ENCODE measurements around the gene MYO9B.

Gene MYO9B
- 269 to 385 (median 283) reads per million in 3 donors for total RNA-seq

- H3K4me1 ChIP-seq (ENCODE audit: control insufficient read depth, insufficient read depth, low read length, poor library complexity, severe bottlenecking), result peaks cover 31% of the 10 kb centered on the region
These were observed at the start of gene MYO9B, which contains the start of gene HAUS8 for GRCh38 chr19:17075035-17075863. TSS of gene MYO9B (plus strand) at chr19:17075777. CDS start at chr19:17101718, 25,941 bp downstream. TSS of gene HAUS8 (minus strand) at chr19:17075452. CDS start at chr19:17075422, 30 bp downstream.

DNA sequence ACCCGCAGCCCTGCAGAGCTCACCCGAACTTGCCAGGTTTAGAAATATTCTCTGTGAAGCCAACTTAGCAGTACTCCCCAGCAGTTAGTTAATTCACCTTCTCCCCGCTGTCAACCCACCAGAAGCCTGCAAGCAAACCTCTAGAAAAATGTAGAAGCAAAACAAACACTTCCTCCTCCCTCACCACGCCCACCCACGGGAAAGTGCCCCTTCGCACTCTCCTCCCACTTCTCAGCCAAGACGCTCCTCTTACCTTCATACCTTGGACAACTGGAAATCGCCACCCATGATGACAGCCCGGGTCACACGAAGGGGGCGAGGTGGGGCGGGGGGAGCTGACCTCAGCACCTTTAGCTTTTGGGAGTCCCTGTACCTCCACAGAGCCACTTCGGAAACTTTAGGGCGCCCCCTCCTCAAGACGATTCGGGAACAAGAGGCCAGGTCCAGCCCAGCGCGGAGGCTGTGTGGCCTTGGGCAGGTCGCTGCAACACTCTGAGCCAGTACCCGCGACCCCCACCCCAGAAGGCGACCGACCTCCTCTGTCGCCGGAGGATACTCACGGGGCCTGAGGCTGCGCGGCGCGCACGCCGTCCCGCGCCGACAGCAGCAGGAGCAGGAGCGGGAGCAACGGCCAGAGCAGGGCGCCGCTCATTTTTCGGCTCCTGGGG is 49.5 kb upstream of the MYO9B start:
- no peaks in the 10 kb centered on the region for H3K36me3 ChIP-seq (ENCODE audit: control insufficient read depth, insufficient read depth, low read length)
- peaks cover 10% of the 10 kb centered on the region for H3K27me3 ChIP-seq (replicated peaks; ENCODE audit: control insufficient read depth, insufficient read depth, low read length, poor library complexity, severe bottlenecking)
- no peak for DNase-seq
- no peak overlapping the region for H3K27ac ChIP-seq (ENCODE audit: insufficient read depth, low read length, poor library complexity, severe bottlenecking)
- no peaks in the 10 kb centered on the region for H3K9me3 ChIP-seq (ENCODE audit: control insufficient read depth, low read length)
- peaks cover 7% of the 10 kb centered on the region for H3K4me1 ChIP-seq (ENCODE audit: control insufficient read depth, insufficient read depth, low read length, poor library complexity, severe bottlenecking)
- H3K4me3 ChIP-seq (ENCODE audit: insufficient read depth, low read depth, low read length, poor library complexity, severe bottlenecking), result peak overlapping the region; percentile 44

More at GRCh38 chr19:17075035-17075863, at the start of gene MYO9B, which contains the start of gene HAUS8:
- peak; percentile 99 to 100 (median 100) for DNase-seq
- Histone ChIP-seq H3K27ac (ENCODE audit: insufficient read depth, low read length, poor library complexity, severe bottlenecking) (peak within 1 kb of the TSS; percentile 85), H3K4me3 (ENCODE audit: insufficient read depth, low read depth, low read length, poor library complexity, severe bottlenecking) (peak within 1 kb of the TSS; percentile 92), H3K36me3 (ENCODE audit: control insufficient read depth, insufficient read depth, low read length) (peaks cover 15% of the 10 kb centered on the region), H3K27me3 (replicated peaks; ENCODE audit: control insufficient read depth, insufficient read depth, low read length, poor library complexity, severe bottlenecking) (no peaks in the 10 kb centered on the region), H3K9me3 (ENCODE audit: control insufficient read depth, low read length) (no peaks in the 10 kb centered on the region)

- no peak within 1 kb of the TSS for H3K27ac ChIP-seq (ENCODE audit: insufficient read depth, low read length, poor library complexity, severe bottlenecking)
- H3K36me3 ChIP-seq (ENCODE audit: control insufficient read depth, insufficient read depth, low read length), result no peaks in the 10 kb centered on the region
- DNase-seq, result no peak
- peak within 1 kb of the TSS; percentile 44 for H3K4me3 ChIP-seq (ENCODE audit: insufficient read depth, low read depth, low read length, poor library complexity, severe bottlenecking)
- H3K4me1 ChIP-seq (ENCODE audit: control insufficient read depth, insufficient read depth, low read length, poor library complexity, severe bottlenecking), result peaks cover 7% of the 10 kb centered on the region
- peaks cover 10% of the 10 kb centered on the region for H3K27me3 ChIP-seq (replicated peaks; ENCODE audit: control insufficient read depth, insufficient read depth, low read length, poor library complexity, severe bottlenecking)
- H3K9me3 ChIP-seq (ENCODE audit: control insufficient read depth, low read length), result no peaks in the 10 kb centered on the region
These were observed 48.7 kb upstream of the MYO9B start, which contains the start of gene CPAMD8 for GRCh38 chr19:17026706-17027534. TSS of gene CPAMD8 (minus strand) at chr19:17026810. CDS start at chr19:17026642, 168 bp downstream.

DNA sequence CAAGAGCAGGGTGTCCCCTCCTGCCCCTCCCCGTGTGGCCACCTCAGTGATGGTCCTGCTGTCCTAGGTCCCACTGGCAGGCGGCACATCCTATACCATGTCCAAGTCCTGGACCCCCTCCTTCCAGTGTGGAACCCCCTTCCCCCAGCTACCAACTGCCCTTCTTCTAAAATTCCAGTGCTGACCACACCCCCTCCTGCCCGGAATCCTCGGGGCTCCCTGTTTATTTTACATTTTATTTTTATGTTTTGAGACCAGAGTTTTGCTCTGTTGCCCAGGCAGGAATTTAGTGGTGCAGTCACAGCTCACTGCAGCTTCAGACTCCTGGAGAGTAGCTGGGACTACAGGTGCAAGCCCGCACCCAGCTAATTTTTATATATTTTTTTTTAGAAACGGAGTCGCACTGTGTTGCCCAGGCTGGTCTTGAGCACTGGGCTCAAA is 48.0 kb upstream of the MYO9B start:
- Histone ChIP-seq H3K4me3 (ENCODE audit: insufficient read depth, low read depth, low read length, poor library complexity, severe bottlenecking) (no peak overlapping the region), H3K4me1 (ENCODE audit: control insufficient read depth, insufficient read depth, low read length, poor library complexity, severe bottlenecking) (peaks cover 7% of the 10 kb centered on the region), H3K9me3 (ENCODE audit: control insufficient read depth, low read length) (no peaks in the 10 kb centered on the region), H3K27me3 (replicated peaks; ENCODE audit: control insufficient read depth, insufficient read depth, low read length, poor library complexity, severe bottlenecking) (peaks cover 10% of the 10 kb centered on the region), H3K27ac (ENCODE audit: insufficient read depth, low read length, poor library complexity, severe bottlenecking) (no peak overlapping the region), H3K36me3 (ENCODE audit: control insufficient read depth, insufficient read depth, low read length) (no peaks in the 10 kb centered on the region)
- DNase-seq, result no peak

DNA sequence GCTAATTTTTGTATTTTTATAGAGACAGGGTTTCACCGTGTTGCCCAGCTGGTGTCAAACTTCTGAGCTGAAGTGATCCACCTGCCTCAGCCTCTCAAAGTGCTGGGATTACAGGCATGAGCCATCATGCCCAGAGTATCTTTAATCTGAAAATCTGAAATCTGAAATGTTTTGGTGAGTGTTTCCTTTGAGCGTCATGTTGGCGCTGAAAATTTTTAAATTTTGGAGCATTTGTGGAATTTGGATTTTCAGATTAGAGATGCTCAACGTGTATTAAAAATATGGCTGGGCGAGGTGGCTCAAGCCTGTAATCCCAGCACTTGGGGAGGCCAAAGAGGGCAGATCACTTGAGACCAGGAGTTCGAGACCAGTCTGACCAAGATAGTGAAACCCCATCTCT is 43.8 kb upstream of the MYO9B start:
- no peaks in the 10 kb centered on the region for H3K36me3 ChIP-seq (ENCODE audit: control insufficient read depth, insufficient read depth, low read length)
- no peak for DNase-seq
- H3K27ac ChIP-seq (ENCODE audit: insufficient read depth, low read length, poor library complexity, severe bottlenecking), result no peak overlapping the region
- H3K27me3 ChIP-seq (replicated peaks; ENCODE audit: control insufficient read depth, insufficient read depth, low read length, poor library complexity, severe bottlenecking), result peaks cover 10% of the 10 kb centered on the region
- no peak overlapping the region for H3K4me3 ChIP-seq (ENCODE audit: insufficient read depth, low read depth, low read length, poor library complexity, severe bottlenecking)
- H3K9me3 ChIP-seq (ENCODE audit: control insufficient read depth, low read length), result no peaks in the 10 kb centered on the region
- H3K4me1 ChIP-seq (ENCODE audit: control insufficient read depth, insufficient read depth, low read length, poor library complexity, severe bottlenecking), result no peaks in the 10 kb centered on the region

- Histone ChIP-seq H3K27ac (ENCODE audit: insufficient read depth, low read length, poor library complexity, severe bottlenecking) (no peak overlapping the region), H3K27me3 (replicated peaks; ENCODE audit: control insufficient read depth, insufficient read depth, low read length, poor library complexity, severe bottlenecking) (no peaks in the 10 kb centered on the region), H3K36me3 (ENCODE audit: control insufficient read depth, insufficient read depth, low read length) (no peaks in the 10 kb centered on the region), H3K4me3 (ENCODE audit: insufficient read depth, low read depth, low read length, poor library complexity, severe bottlenecking) (no peak overlapping the region), H3K4me1 (ENCODE audit: control insufficient read depth, insufficient read depth, low read length, poor library complexity, severe bottlenecking) (no peaks in the 10 kb centered on the region), H3K9me3 (ENCODE audit: control insufficient read depth, low read length) (no peaks in the 10 kb centered on the region)
- DNase-seq, result no peak
These were observed 39.6 kb upstream of the MYO9B start for GRCh38 chr19:17035842-17036424.

DNA sequence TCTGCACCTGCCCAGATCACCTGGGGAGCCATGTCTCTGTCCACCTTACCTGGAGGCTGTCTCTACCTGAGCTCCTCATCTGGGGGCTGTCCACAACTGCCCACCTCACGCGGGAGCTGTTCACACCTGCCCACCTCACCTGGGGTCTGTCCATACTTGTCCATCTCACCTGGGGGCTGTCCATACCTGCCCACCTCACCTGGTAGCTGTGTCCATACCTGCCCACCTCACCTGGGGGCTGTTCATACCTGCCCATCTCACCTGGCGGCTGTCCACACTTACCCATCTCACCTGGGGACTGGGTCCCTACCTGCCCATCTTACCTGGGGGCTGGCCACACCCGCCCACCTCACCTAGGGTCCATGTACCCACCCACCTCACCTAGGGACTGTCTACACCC is 38.9 kb upstream of the MYO9B start:
- Histone ChIP-seq H3K4me3 (ENCODE audit: insufficient read depth, low read depth, low read length, poor library complexity, severe bottlenecking) (no peak overlapping the region), H3K9me3 (ENCODE audit: control insufficient read depth, low read length) (no peaks in the 10 kb centered on the region), H3K27me3 (replicated peaks; ENCODE audit: control insufficient read depth, insufficient read depth, low read length, poor library complexity, severe bottlenecking) (no peaks in the 10 kb centered on the region), H3K36me3 (ENCODE audit: control insufficient read depth, insufficient read depth, low read length) (no peaks in the 10 kb centered on the region), H3K27ac (ENCODE audit: insufficient read depth, low read length, poor library complexity, severe bottlenecking) (no peak overlapping the region), H3K4me1 (ENCODE audit: control insufficient read depth, insufficient read depth, low read length, poor library complexity, severe bottlenecking) (no peaks in the 10 kb centered on the region)
- no peak for DNase-seq

- Histone ChIP-seq H3K4me1 (ENCODE audit: control insufficient read depth, insufficient read depth, low read length, poor library complexity, severe bottlenecking) (no peaks in the 10 kb centered on the region), H3K27ac (ENCODE audit: insufficient read depth, low read length, poor library complexity, severe bottlenecking) (no peak overlapping the region), H3K27me3 (replicated peaks; ENCODE audit: control insufficient read depth, insufficient read depth, low read length, poor library complexity, severe bottlenecking) (no peaks in the 10 kb centered on the region), H3K4me3 (ENCODE audit: insufficient read depth, low read depth, low read length, poor library complexity, severe bottlenecking) (no peak overlapping the region), H3K36me3 (ENCODE audit: control insufficient read depth, insufficient read depth, low read length) (no peaks in the 10 kb centered on the region), H3K9me3 (ENCODE audit: control insufficient read depth, low read length) (no peaks in the 10 kb centered on the region)
- no peak for DNase-seq
These were observed 38.4 kb upstream of the MYO9B start for GRCh38 chr19:17037184-17037583.

DNA sequence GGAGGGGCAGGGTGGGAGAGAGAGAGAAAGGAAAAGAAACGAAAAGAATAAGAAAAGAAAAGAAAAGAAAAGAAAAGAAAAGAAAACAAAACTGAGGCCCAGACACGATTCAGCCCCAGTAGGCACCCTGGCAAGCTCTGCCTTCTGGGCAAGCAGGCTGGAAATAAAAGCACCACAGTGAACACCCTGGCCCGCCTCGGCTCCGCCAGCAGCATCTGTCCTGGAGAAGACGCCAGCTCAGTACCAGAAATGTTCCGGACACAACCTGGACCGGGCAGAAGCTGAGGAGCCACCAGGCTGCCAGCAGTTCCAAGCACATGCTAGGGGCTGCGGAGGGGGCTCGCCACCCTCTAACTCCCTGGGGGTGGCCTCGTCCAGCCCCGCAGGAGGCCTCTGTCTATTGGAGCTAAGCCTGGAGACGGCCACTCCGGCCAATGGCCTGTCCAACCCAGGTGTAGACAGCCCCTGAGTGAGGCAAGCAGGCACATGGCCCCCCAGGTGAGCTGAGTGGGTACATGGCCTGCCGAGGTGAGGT is 37.5 kb upstream of the MYO9B start:
- no peaks in the 10 kb centered on the region for H3K27me3 ChIP-seq (replicated peaks; ENCODE audit: control insufficient read depth, insufficient read depth, low read length, poor library complexity, severe bottlenecking)
- H3K27ac ChIP-seq (ENCODE audit: insufficient read depth, low read length, poor library complexity, severe bottlenecking), result no peak overlapping the region
- DNase-seq, result no peak
- H3K36me3 ChIP-seq (ENCODE audit: control insufficient read depth, insufficient read depth, low read length), result no peaks in the 10 kb centered on the region
- no peaks in the 10 kb centered on the region for H3K9me3 ChIP-seq (ENCODE audit: control insufficient read depth, low read length)
- no peak overlapping the region for H3K4me3 ChIP-seq (ENCODE audit: insufficient read depth, low read depth, low read length, poor library complexity, severe bottlenecking)
- no peaks in the 10 kb centered on the region for H3K4me1 ChIP-seq (ENCODE audit: control insufficient read depth, insufficient read depth, low read length, poor library complexity, severe bottlenecking)

All from effector memory CD4-positive, alpha-beta T cell (primary cell).